Neural progenitor cell (in vitro differentiated cells): ENCODE measurements around the gene TSPAN18.

Source experiments
- EZH2 ChIP-seq: fragments of 200-600 bp; sonication (generic); IDR thresholded peaks from 2 replicates; pipeline ENCODE4 v1.6.1; 2017; ENCODE audit warnings: antibody characterized with exemption, mild to moderate bottlenecking, moderate library complexity
- EZH2phosphoT487 ChIP-seq: fragments of 200-600 bp; sonication (generic); IDR thresholded peaks from 2 replicates; pipeline ENCODE4 v1.6.1; 2017; ENCODE audit warnings: antibody characterized with exemption
- TF ChIP-seq, protein P1 (sequence below): fragments of 200-600 bp; sonication (generic); IDR thresholded peaks from 2 replicates; pipeline ENCODE4 v1.5.1; 2017; ENCODE audit warnings: antibody characterized with exemption, mild to moderate bottlenecking

DNA sequence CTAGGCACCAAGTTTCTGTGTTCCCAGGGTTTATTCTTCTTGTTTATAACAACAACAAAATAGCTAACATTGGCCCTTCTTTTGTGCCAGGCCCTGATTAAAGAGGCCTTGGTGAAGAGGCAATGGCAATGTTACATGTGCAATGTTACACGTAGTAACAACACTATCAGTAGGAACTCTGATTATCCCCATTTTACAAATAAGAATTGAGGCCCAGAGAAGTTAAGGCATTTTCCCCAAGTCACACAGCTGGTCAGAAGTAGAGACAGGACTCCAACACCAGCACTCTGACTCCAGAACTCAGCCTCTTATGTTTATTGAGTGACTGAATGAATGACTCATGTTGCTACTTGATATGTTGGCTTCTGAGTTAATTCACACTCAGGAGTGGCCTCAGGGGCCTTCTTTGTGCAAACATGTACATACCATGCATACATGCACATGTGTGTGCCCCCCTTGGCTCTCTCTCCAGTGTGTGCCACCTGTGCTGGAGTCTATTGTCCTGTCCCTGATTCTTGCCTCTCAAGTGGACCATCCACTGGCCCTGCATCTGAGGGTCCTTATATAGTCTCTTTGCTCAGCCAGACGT, 125.5 kb downstream of the TSPAN18 start:
- TF ChIP-seq, protein P1, sequence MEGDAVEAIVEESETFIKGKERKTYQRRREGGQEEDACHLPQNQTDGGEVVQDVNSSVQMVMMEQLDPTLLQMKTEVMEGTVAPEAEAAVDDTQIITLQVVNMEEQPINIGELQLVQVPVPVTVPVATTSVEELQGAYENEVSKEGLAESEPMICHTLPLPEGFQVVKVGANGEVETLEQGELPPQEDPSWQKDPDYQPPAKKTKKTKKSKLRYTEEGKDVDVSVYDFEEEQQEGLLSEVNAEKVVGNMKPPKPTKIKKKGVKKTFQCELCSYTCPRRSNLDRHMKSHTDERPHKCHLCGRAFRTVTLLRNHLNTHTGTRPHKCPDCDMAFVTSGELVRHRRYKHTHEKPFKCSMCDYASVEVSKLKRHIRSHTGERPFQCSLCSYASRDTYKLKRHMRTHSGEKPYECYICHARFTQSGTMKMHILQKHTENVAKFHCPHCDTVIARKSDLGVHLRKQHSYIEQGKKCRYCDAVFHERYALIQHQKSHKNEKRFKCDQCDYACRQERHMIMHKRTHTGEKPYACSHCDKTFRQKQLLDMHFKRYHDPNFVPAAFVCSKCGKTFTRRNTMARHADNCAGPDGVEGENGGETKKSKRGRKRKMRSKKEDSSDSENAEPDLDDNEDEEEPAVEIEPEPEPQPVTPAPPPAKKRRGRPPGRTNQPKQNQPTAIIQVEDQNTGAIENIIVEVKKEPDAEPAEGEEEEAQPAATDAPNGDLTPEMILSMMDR: no peak
- no peak for TF ChIP-seq EZH2
- no peak for TF ChIP-seq EZH2phosphoT487
